Inflammatory macrophage (primary cell): Measurements from ENCODE around the gene EIPR1.

Source experiments
- DNase-seq, 2 donors: peaks; one replicate each; pipeline ENCODE4 v3.0.0-alpha.2; 2020 to 2022

The EIPR1 gene

GRCh38 chr2:3303583-3304406, 73.8 kb downstream of the EIPR1 start:
- peak; percentile 73 to 77 for DNase-seq

- no peak for DNase-seq
Observed at GRCh38 chr2:3302751-3303582, 74.7 kb downstream of the EIPR1 start.

GRCh38 chr2:3302421-3302750, 75.2 kb downstream of the EIPR1 start:
- DNase-seq, result no peak

GRCh38 chr2:3301001-3301400, 76.6 kb downstream of the EIPR1 start:
- no peak for DNase-seq

- no peak for DNase-seq
Observed at GRCh38 chr2:3300224-3300995, 77.2 kb downstream of the EIPR1 start.

- DNase-seq, result no peak
Observed at GRCh38 chr2:3299703-3300102, 77.9 kb downstream of the EIPR1 start.

GRCh38 chr2:3299130-3299529, 78.5 kb downstream of the EIPR1 start:
- no peak for DNase-seq

GRCh38 chr2:3298191-3298590, 79.4 kb downstream of the EIPR1 start:
- DNase-seq, result no peak

- no peak for DNase-seq
Observed at GRCh38 chr2:3297523-3297922, 80.1 kb downstream of the EIPR1 start.

GRCh38 chr2:3296182-3296972, 81.2 kb downstream of the EIPR1 start:
- DNase-seq, result no peak

- DNase-seq, result no peak
Observed at GRCh38 chr2:3294493-3294892, 83.1 kb downstream of the EIPR1 start.

- DNase-seq, result no peak
Observed at GRCh38 chr2:3294069-3294468, 83.5 kb downstream of the EIPR1 start.

- no peak for DNase-seq
Observed at GRCh38 chr2:3293221-3293620, 84.4 kb downstream of the EIPR1 start.

GRCh38 chr2:3292416-3292815, 85.2 kb downstream of the EIPR1 start:
- DNase-seq, result no peak

- DNase-seq, result no peak
Observed at GRCh38 chr2:3291750-3292149, 85.9 kb downstream of the EIPR1 start.

- no peak for DNase-seq
Observed at GRCh38 chr2:3291113-3291512, 86.5 kb downstream of the EIPR1 start.

GRCh38 chr2:3290655-3291054, 87.0 kb downstream of the EIPR1 start:
- no peak for DNase-seq

- DNase-seq, result no peak
Observed at GRCh38 chr2:3289971-3290370, 87.6 kb downstream of the EIPR1 start.

GRCh38 chr2:3289526-3289925, 88.1 kb downstream of the EIPR1 start:
- DNase-seq, result no peak

- no peak for DNase-seq
Observed at GRCh38 chr2:3289171-3289515, 88.5 kb downstream of the EIPR1 start.

GRCh38 chr2:3288470-3289170, 89.0 kb downstream of the EIPR1 start:
- DNase-seq, result no peak

- no peak for DNase-seq
Observed at GRCh38 chr2:3287896-3288295, 89.7 kb downstream of the EIPR1 start.
